Right lobe of liver (tissue), 6 donors: ENCODE results near the gene ZNF512. TPM values are rescaled to one million over a fixed set of nuclear protein-coding genes. Genes with fewer than 3 reads are reported as not detected.
"Not testable (repeated sequence)": the region's sequence is repeated elsewhere in the genome, so short reads cannot be mapped to it uniquely, and the experiment has no call there.

Experiments
- ATAC-seq, 4 donors: fragments of 200-7000 bp; cut with Tn5 transposase; one replicate each; pipeline ENCODE4 v1.9.1; 2020; ENCODE audit warnings: mild to moderate bottlenecking in 4 of 4, moderate library complexity in 4 of 4
- DNase-seq, 3 donors: peaks; one replicate each; pipeline ENCODE4 v3.0.0-alpha.2; 2020
- H3K27ac ChIP-seq, 3 donors: fragments of 200-600 bp; one replicate each; pipeline ENCODE4 v1.8.0; 2022
- H3K27me3 ChIP-seq, 2 donors: fragments of 200-600 bp; one replicate each; pipeline ENCODE4 v1.8.0; 2022
- H3K36me3 ChIP-seq, 4 donors: fragments of 200-600 bp; sonication (generic) in 1 of 4; one replicate each; pipeline versions ENCODE4 v1.5.1 to v1.8.0; 2017 to 2022; ENCODE audit warnings: control low read depth in 1 of 4
- H3K4me1 ChIP-seq, 4 donors: fragments of 200-600 bp; sonication (generic) in 1 of 4; one replicate each; pipeline versions ENCODE4 v1.5.1 to v1.8.0; 2017 to 2022; ENCODE audit warnings: control low read depth in 1 of 4
- H3K4me3 ChIP-seq, 3 donors: fragments of 200-600 bp; one replicate each; pipeline ENCODE4 v1.8.0; 2022
- H3K9me3 ChIP-seq, 4 donors: fragments of 200-600 bp; sonication (generic) in 1 of 4; one replicate each; pipeline versions ENCODE4 v1.5.1 to v1.8.0; 2017 to 2022; ENCODE audit warnings: control low read depth in 1 of 4
- POLR2A ChIP-seq: fragments of 450-650 bp; IDR thresholded peaks from one replicate; pipeline ENCODE4 v1.6.1; 2017; ENCODE audit warnings: antibody characterized with exemption, mild to moderate bottlenecking
- WGBS: methylation state at CpG from one replicate; pipeline ENCODE4 v1.1.6; 2018; ENCODE audit warnings: low coverage, low lambda C conversion rate; ENCODE audit not compliant: insufficient coverage; ENCODE audit errors: missing lambda C conversion rate; 5-methylcytosine and 5-hydroxymethylcytosine counted together
- intact Hi-C, 2 donors: fragments of 100-400 bp; cut with DNase I; formaldehyde crosslinking; loops; one replicate each; pipeline versions ENCODE4 v1.11.2 to v1.14.1; 2022
- long read RNA-seq: library from polyadenylated mRNA; unstranded; transcript quantifications from one replicate; pipeline ENCODE4 v2.0.0, GENCODE V29; 2019
- total RNA-seq, 6 experiments: library from RNA; depleted of rRNA in 2 of 6; stranded (reverse); fragments of >200 nt in 2 of 6; fragmentation: NEBNext Ultra II Directional in 3 of 6; extraction: Animal tissue kit (Norgen Biotek cat#: 25700) in 3 of 6; gene quantifications; one replicate each; pipeline versions ENCODE4 v1.1.0 to v1.2.4, GENCODE V29; 2016 to 2023
- TF ChIP-seq, protein P1 (sequence below), 4 donors: fragments of 200-600 bp in 3 of 4; fragments of 450-650 bp in 1 of 4; IDR thresholded peaks; one replicate each; pipeline versions ENCODE4 v1.5.1 to v1.8.0; 2016 to 2022; ENCODE audit warnings: antibody characterized with exemption in 4 of 4, mild to moderate bottlenecking in 2 of 4
- donor health status: DM: no; HTN: yes; CAD: no.
- donor health status: DM: no; HTN: no; CAD: no.
- donor health status: DM: no; HTN: no; CAD: no.
- donor health status: DM: no; HTN: yes; CAD: no.
- donor health status: DM: no; HTN: yes; CAD: no.

ZNF512 gene, protein sequence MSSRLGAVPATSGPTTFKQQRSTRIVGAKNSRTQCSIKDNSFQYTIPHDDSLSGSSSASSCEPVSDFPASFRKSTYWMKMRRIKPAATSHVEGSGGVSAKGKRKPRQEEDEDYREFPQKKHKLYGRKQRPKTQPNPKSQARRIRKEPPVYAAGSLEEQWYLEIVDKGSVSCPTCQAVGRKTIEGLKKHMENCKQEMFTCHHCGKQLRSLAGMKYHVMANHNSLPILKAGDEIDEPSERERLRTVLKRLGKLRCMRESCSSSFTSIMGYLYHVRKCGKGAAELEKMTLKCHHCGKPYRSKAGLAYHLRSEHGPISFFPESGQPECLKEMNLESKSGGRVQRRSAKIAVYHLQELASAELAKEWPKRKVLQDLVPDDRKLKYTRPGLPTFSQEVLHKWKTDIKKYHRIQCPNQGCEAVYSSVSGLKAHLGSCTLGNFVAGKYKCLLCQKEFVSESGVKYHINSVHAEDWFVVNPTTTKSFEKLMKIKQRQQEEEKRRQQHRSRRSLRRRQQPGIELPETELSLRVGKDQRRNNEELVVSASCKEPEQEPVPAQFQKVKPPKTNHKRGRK
- total RNA-seq = 10 to 100 TPM in 1 of 6 experiments, 1 to 10 TPM in 5; 5.5 to 13.4 (median 6.8) TPM
- long read RNA-seq, partial matches to known transcripts = 0 of 2 reads
- long read RNA-seq, other reads (novel, unspliced or antisense) = 1 of 2 reads

DNA sequence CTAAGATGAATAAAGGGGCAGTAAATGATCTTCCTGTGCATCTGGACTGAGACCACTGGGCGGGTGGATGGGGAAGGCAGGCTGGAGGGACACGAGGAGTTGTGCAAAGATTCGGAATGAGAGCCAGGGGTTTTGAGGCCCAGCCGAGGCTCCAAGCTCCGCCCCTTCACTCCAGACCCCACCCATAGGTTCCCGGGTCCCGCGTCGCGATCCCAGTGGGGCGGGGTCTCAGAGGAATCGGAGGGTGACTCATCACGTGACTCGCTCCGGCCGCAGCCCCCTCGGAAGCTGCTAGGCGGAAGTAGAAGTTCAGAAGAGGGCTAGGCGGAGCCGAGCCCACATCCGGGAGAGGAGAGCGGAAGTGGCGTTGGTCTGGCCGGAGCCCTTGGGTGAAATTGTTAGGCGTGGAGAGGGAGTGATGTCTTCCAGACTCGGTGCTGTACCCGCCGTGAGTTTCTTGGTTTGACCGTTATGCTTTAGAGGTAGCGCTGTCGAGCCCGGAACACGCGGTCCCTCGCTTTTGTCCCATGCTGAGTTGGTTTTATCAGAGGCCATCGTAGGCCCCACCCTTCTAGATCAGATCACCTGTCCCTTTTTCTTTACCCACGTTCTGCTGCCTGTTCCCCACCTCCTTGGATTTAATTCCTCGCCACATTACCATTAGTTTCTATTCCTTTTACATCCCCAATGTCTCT lies at the start of gene ZNF512:
Gene ZNF512 (plus strand): TSS at position 348 of the 695 bp plus-strand sequence. CDS start 71 bp downstream, at position 419.
- ATAC-seq = peak; percentile 94 to 97 (median 96)
- peaks cover 0 to 12% (median 0%) of the 10 kb centered on the region in 4 donors for H3K4me1 ChIP-seq
- H3K27ac ChIP-seq = peak within 1 kb of the TSS; percentile 3 to 49 (median 32)
- intact Hi-C loops = no loop called here
- H3K4me3 ChIP-seq = peak within 1 kb of the TSS; percentile 43 to 69 (median 64)
- H3K27me3 ChIP-seq = no peaks in the 10 kb centered on the region
- 6% methylated on average over 11 of the region's 38 CpGs for WGBS
- H3K9me3 ChIP-seq = peaks cover 0 to 3% (median 0%) of the 10 kb centered on the region in 4 donors
- TF ChIP-seq POLR2A = peak; percentile 59
- TF ChIP-seq, protein P1, sequence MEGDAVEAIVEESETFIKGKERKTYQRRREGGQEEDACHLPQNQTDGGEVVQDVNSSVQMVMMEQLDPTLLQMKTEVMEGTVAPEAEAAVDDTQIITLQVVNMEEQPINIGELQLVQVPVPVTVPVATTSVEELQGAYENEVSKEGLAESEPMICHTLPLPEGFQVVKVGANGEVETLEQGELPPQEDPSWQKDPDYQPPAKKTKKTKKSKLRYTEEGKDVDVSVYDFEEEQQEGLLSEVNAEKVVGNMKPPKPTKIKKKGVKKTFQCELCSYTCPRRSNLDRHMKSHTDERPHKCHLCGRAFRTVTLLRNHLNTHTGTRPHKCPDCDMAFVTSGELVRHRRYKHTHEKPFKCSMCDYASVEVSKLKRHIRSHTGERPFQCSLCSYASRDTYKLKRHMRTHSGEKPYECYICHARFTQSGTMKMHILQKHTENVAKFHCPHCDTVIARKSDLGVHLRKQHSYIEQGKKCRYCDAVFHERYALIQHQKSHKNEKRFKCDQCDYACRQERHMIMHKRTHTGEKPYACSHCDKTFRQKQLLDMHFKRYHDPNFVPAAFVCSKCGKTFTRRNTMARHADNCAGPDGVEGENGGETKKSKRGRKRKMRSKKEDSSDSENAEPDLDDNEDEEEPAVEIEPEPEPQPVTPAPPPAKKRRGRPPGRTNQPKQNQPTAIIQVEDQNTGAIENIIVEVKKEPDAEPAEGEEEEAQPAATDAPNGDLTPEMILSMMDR (IDR thresholded peaks at IDR 0.05) = no peak
- H3K36me3 ChIP-seq = no peaks in the 10 kb centered on the region
- peak; percentile 87 to 91 (median 89) for DNase-seq

DNA sequence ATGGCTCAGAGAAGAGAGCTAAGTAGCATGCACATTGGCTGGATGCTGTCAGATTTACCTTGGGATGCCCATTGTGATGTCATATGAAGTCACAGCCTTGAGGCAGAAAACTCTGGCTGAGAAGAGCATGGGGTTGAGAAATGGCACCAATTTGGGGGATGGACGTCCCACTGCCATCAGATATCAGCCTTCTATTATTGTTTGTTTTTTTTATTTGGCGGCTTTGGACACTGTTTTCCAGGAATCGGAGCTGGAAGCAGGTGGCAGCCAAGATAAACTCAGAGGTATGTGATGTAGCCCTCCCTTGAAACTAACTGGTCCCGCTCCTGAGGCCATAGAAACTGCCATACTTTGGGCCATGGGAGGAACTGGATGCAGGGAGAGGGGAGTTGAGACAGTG lies 45.6 kb upstream of the ZNF512 start:
- Histone ChIP-seq H3K4me3 (no peak overlapping the region), H3K4me1 (no peaks in the 10 kb centered on the region), H3K36me3 (no peaks in the 10 kb centered on the region), H3K27me3 (no peaks in the 10 kb centered on the region), H3K9me3 (no peaks in the 10 kb centered on the region), H3K27ac (no peak overlapping the region)
- 52% methylated on average over 4 of the region's 4 CpGs for WGBS
- no peak for TF ChIP-seq POLR2A
- no peak for DNase-seq
- intact Hi-C loops = no loop called here
- ATAC-seq = no peak

DNA sequence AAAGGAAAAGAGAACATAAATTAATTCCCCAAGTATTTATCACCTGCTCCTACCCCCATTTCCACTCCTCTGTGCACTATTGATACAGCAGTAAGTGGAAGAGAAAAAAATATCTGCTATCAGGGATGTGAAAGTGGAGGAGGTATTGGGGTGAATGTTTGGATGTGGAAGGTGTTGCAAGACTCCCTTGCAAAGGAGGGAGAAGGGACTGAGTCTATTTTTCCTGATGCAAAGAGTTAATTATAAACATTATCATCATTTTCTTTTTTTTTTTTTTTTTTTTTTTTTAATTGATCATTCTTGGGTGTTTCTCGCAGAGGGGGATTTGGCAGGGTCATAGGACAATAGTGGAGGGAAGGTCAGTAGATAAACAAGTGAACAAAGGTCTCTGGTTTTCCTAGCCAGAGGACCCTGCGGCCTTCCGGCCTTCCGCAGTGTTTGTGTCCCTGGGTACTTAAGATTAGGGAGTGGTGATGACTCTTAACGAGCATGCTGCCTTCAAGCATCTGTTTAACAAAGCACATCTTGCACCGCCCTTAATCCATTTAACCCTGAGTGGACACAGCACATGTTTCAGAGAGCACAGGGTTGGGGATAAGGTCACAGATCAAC lies 43.9 kb upstream of the ZNF512 start:
- WGBS = 80% methylated on average over 4 of the region's 6 CpGs
- ATAC-seq, H3K27me3 ChIP-seq, H3K36me3 ChIP-seq, H3K9me3 ChIP-seq, H3K4me3 ChIP-seq, intact Hi-C loops, DNase-seq, H3K4me1 ChIP-seq, H3K27ac ChIP-seq: not testable (repeated sequence)

DNA sequence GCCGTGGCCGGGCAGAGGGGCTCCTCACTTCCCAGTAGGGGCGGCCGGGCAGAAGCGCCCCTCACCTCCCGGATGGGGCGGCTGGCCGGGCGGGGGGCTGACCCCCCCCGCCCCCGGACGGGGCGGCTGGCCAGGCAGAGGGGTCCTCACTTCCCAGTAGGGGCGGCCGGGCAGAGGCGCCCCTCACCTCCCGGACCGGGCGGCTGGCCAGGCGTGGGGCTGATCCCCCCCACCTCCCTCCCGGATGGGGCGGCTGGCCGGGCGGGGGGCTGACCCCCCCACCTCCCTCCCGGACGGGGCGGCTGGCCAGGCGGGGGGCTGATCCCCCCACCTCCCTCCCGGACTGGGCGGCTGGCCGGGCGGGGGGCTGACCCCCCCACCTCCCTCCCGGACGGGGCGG lies 43.2 kb upstream of the ZNF512 start:
- intact Hi-C loops, H3K36me3 ChIP-seq: not testable (repeated sequence)

DNA sequence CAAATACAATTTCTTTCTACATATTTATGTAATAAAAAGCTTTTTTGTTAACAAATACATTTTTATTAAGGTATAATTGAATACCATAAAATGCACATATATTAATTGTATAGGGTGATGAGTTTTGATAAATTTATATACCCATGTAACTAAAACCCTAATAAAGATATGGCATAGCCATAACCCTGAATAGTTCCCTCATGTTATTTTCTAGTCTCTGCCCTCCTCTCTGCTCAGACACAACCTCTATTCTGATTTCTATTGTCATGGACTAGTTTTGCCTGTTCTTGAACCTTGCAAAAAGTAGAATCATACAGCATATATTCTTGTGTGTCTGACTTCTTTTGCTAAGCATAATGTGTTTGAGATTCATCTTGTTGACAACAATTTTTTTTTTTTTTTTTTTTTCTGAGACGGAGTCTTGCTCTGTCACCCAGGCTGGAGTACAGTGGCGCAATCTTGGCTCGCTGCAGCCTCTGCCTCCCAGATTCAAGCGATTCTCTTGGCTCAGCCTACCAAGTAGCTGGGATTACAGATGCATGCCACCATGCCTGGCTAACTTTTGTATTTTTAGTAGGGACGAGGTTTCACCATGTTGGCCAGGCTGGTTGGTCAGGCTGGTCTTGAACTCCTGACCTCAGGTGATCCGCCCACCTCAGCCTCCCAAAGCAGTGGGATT lies 38.6 kb upstream of the ZNF512 start:
- intact Hi-C loops = no loop called here
- DNase-seq = no peak
- TF ChIP-seq POLR2A = no peak
- TF ChIP-seq, protein P1 (IDR thresholded peaks at IDR 0.05) = no peak
- Histone ChIP-seq H3K4me3 (no peak overlapping the region), H3K4me1 (no peaks in the 10 kb centered on the region), H3K9me3 (no peaks in the 10 kb centered on the region), H3K36me3 (no peaks in the 10 kb centered on the region), H3K27me3 (no peaks in the 10 kb centered on the region), H3K27ac (no peak overlapping the region)
- no peak for ATAC-seq
- WGBS = 84% methylated on average over 6 of the region's 6 CpGs

More for the DNA sequence above, 43.2 kb upstream of the ZNF512 start:
- H3K27me3 ChIP-seq, DNase-seq, H3K27ac ChIP-seq, H3K4me3 ChIP-seq, H3K9me3 ChIP-seq, ATAC-seq, H3K4me1 ChIP-seq: not testable (repeated sequence)
- WGBS = 95% methylated on average over 4 of the region's 35 CpGs
